ENCODE data around the gene MNT. TPM values are rescaled to one million over a fixed set of nuclear protein-coding genes. Genes with fewer than 3 reads are reported as not detected.

MNT gene
- total and polyA plus RNA-seq, 2 of the 8 experiments (the other 6 are each of a cell fraction or from before 2014, with no cell fraction given), result 5.0 to 17.3 TPM

GRCh38 chr17:2379489-2380225 lies 21.2 kb downstream of the MNT start:
- Histone ChIP-seq H3K4me3 (ENCODE audit: extremely low read depth in 1 of 4, insufficient read depth in 2 of 4, low read depth in 3 of 4, low read length in 4 of 4) (no peak overlapping the region), H4K5ac (ENCODE audit: insufficient read length, low read depth, low read length) (no peak overlapping the region), H2BK5ac (ENCODE audit: low read depth, low read length) (peak overlapping the region; percentile 30; the same call in 1 of the 2 replicates), H3K23me2 (ENCODE audit: low read depth, low read length) (no peaks in the 10 kb centered on the region), H3K56ac (replicated peaks; ENCODE audit: insufficient read length, low read depth, low read length) (no peak overlapping the region), H3K9ac (replicated peaks in 1 of 4; ENCODE audit: extremely low read depth in 1 of 4, low read depth in 3 of 4, low read length in 3 of 4) (no peak overlapping the region), H3K4me1 (replicated peaks in 1 of 4; ENCODE audit: control insufficient read depth in 3 of 4, insufficient read depth in 4 of 4, low read length in 3 of 4) (peaks cover 0 to 3% (median under 1%) of the 10 kb centered on the region in 4 experiments; a peak in 4 of 7 replicates), H3K14ac (ENCODE audit: insufficient read length) (no peak overlapping the region), H3K79me1 (ENCODE audit: low read depth, low read length) (no peaks in the 10 kb centered on the region; the same call in 1 of the 2 replicates), H3K36me3 (ENCODE audit: control insufficient read depth in 2 of 4, insufficient read depth in 4 of 4, low read length in 3 of 4) (peaks cover 0 to 8% (median 5%) of the 10 kb centered on the region in 4 experiments; a peak in 5 of 8 replicates), H3K79me2 (ENCODE audit: control insufficient read depth in 1 of 2, insufficient read depth in 2 of 2, low read length in 2 of 2) (no peaks in the 10 kb centered on the region), H2BK12ac (ENCODE audit: low read depth, low read length) (no peak overlapping the region), H3K18ac (ENCODE audit: extremely low read depth, low read length) (no peak overlapping the region), H2BK15ac (ENCODE audit: low read length) (no peak overlapping the region), H2BK120ac (replicated peaks; ENCODE audit: low read depth, low read length) (no peak overlapping the region), H3K27ac (ENCODE audit: low read depth, low read length) (no peak overlapping the region), H2AFZ (ENCODE audit: low read length) (no peak overlapping the region), H3K27me3 (replicated peaks in 1 of 4; ENCODE audit: control insufficient read depth in 3 of 4, extremely low read depth in 1 of 4, insufficient read depth in 3 of 4, low read length in 3 of 4) (no peaks in the 10 kb centered on the region), H3K4ac (replicated peaks; ENCODE audit: insufficient read length, low read depth, low read length) (no peak overlapping the region), H3K4me2 (ENCODE audit: insufficient read depth in 1 of 2, low read depth in 2 of 2, low read length in 2 of 2) (no peak overlapping the region), H4K20me1 (replicated peaks in 1 of 2; ENCODE audit: control insufficient read depth in 1 of 2, insufficient read depth in 2 of 2, low read length in 2 of 2) (peaks cover 2% of the 10 kb centered on the region in 2 experiments), H3K9me3 (ENCODE audit: insufficient read depth in 2 of 2, low read depth in 1 of 2, low read length in 1 of 2) (no peaks in the 10 kb centered on the region), H2BK20ac (ENCODE audit: low read length) (no peak overlapping the region), H4K8ac (ENCODE audit: extremely low read depth, insufficient read depth, low read length) (no peak overlapping the region), H2AK5ac (ENCODE audit: low read depth, low read length) (no peak overlapping the region), H3K23ac (ENCODE audit: insufficient read length) (no peak overlapping the region), H4K91ac (replicated peaks; ENCODE audit: insufficient read length, low read length) (no peak overlapping the region)
- CTCF ChIA-PET (ENCODE audit: partially characterized antibody), result interaction anchor here (1.0 to 11.8 kb wide), 6 partner anchors 8 to 39 kb away, joined by 3 to 216 read pairs (median 43); partner anchors contain the start of gene MNT
- POLR2A ChIA-PET (ENCODE audit: partially characterized antibody), result interaction anchor here (0.9 to 15.4 kb wide), 5 partner anchors 16 to 48 kb away, joined by 4 to 193 read pairs (median 7); partner anchors contain the start of genes MNT, SGSM2 and TSR1
- TF ChIP-seq CEBPB (IDR thresholded peaks at IDR 0.05; ENCODE audit: low read depth, low read length), result no peak
- TF ChIP-seq EGR1 (IDR thresholded peaks at IDR 0.05; ENCODE audit: borderline replicate concordance, low read depth, low read length), result no peak
- TF ChIP-seq BRCA1 (IDR thresholded peaks at IDR 0.05; ENCODE audit: low read depth, low read length), result no peak
- TF ChIP-seq SIRT6 (IDR thresholded peaks at IDR 0.05; ENCODE audit: low read length), result no peak
- TF ChIP-seq JUN (IDR thresholded peaks at IDR 0.05; ENCODE audit: low read depth, low read length), result no peak
- no peak for TF ChIP-seq ATF3 (IDR thresholded peaks at IDR 0.05; ENCODE audit: insufficient read depth, low read depth, low read length)
- no peak for TF ChIP-seq CBX5 (IDR thresholded peaks at IDR 0.05; ENCODE audit: low read depth, low read length)
- no peak for TF ChIP-seq MAX (IDR thresholded peaks at IDR 0.05)
- TF ChIP-seq SIN3A (conservative IDR thresholded peaks at IDR 0.05 in 1 of 2, IDR thresholded peaks at IDR 0.05 in 1 of 2; ENCODE audit: low read depth in 1 of 2, low read length in 2 of 2), result no peak
- TF ChIP-seq ASH2L (IDR thresholded peaks at IDR 0.05; ENCODE audit: low read length), result no peak
- DNase-seq (ENCODE audit: low read depth in 1 of 2, low spot score in 2 of 2) (no peak), FAIRE-seq (no peak)
- 96% methylated on average over 24 of the region's 25 CpGs; no CpG with 5 or more reads in 1 of the 2 experiments for WGBS, 2 experiments (ENCODE audit: extremely low coverage in 1 of 2, insufficient coverage in 1 of 2, insufficient read length in 1 of 2, insufficient replicate concordance in 2 of 2, low coverage in 1 of 2, low lambda C conversion rate in 2 of 2, missing lambda C conversion rate in 1 of 2)
